ENCODE results near the gene STPG2. TPM values are rescaled to one million over a fixed set of nuclear protein-coding genes. Genes with fewer than 3 reads are reported as not detected.

Gene STPG2
- total RNA-seq, 1 donor from 2014 or later: 0.19 TPM

GRCh38 chr4:97525236-97525635 lies 618.0 kb downstream of the STPG2 start:
- no peak for DNase-seq (ENCODE audit: low spot score)

- DNase-seq (ENCODE audit: low spot score): no peak
These were observed 625.3 kb downstream of the STPG2 start for GRCh38 chr4:97517939-97518338.

DNA sequence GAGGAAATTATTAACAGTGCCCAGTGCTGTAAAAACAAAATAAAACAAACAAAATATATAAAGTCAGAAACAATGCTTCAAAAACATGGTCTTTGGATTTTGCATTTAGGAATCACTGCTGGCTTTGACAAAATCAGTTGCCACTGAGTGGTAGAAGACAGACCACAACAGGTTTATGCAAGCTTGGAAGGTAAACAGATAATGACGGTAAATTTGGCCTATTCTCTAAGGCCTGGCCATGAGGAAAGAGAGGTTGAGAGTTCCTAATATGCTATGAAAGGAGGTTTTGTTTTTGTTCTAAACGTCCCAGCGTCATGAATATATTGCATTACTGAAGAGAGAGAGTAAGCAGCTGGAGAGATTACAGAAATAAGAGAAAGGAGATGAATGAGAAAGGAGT lies 629.4 kb downstream of the STPG2 start:
- DNase-seq (ENCODE audit: low spot score): no peak

Other genes starting within 250 kb of the STPG2 start
- 40.0 TPM for gene RAP1GDS1, start 117.9 kb upstream of the STPG2 start, total RNA-seq